NCI-H82 treated with DMSO at 0.1 percent for 48 hours (cell line): ENCODE data around the gene PPP4R4.
A peak's percentile ranks its signal among the peaks of the same experiment; 100 is the strongest.

ENCODE experiments used
- DNase-seq: peaks from one replicate; lab custom pipeline; 2025; ENCODE audit not compliant: unreplicated experiment; lab: John Stamatoyannopoulos, UW

The PPP4R4 gene

GRCh38 chr14:94305620-94306019 is 131.5 kb downstream of the PPP4R4 start:
- DNase-seq = no peak

GRCh38 chr14:94306047-94306978 is 132.2 kb downstream of the PPP4R4 start:
- DNase-seq = no peak

GRCh38 chr14:94307410-94307992 is 133.4 kb downstream of the PPP4R4 start:
- DNase-seq = peak; percentile 0

GRCh38 chr14:94309721-94310120 is 135.6 kb downstream of the PPP4R4 start:
- no peak for DNase-seq

- DNase-seq = no peak
Measured at GRCh38 chr14:94310248-94310647, 136.1 kb downstream of the PPP4R4 start.

- DNase-seq = no peak
Measured at GRCh38 chr14:94312481-94313246, 138.5 kb downstream of the PPP4R4 start.

- no peak for DNase-seq
Measured at GRCh38 chr14:94313991-94314655, 140.0 kb downstream of the PPP4R4 start.

GRCh38 chr14:94314890-94315289 is 140.8 kb downstream of the PPP4R4 start:
- no peak for DNase-seq

GRCh38 chr14:94316692-94317091 is 142.6 kb downstream of the PPP4R4 start:
- no peak for DNase-seq

GRCh38 chr14:94317259-94317658 is 143.1 kb downstream of the PPP4R4 start:
- DNase-seq = no peak

- DNase-seq = no peak
Measured at GRCh38 chr14:94320243-94320642, 146.1 kb downstream of the PPP4R4 start.

- DNase-seq = no peak
Measured at GRCh38 chr14:94321421-94322271, 147.5 kb downstream of the PPP4R4 start.

- no peak for DNase-seq
Measured at GRCh38 chr14:94322648-94323570, 148.8 kb downstream of the PPP4R4 start, which contains the start of gene SERPINA6. Gene SERPINA6, minus strand, starts transcription at chr14:94323336. Its CDS starts 8,688 bp downstream, at chr14:94314648.

GRCh38 chr14:94328196-94328595 is 154.1 kb downstream of the PPP4R4 start:
- no peak for DNase-seq
